Lung (tissue), 12 donors: ENCODE data around the gene SORL1. TPM values are rescaled to one million over a fixed set of nuclear protein-coding genes. Genes with fewer than 3 reads are reported as not detected.

ENCODE experiments used
- ATAC-seq: fragments of 200-7000 bp; cut with Tn5 transposase; one replicate; pipeline ENCODE4 v1.9.1; 2020; ENCODE audit warnings: moderate number of reproducible peaks; ENCODE audit not compliant: insufficient read depth, low FRiP score
- DNase-seq, 3 donors: peaks; one replicate each; pipeline ENCODE4 v3.0.0-alpha.2; 2013 to 2017
- H3K27ac ChIP-seq, 2 donors: one replicate each; pipeline ENCODE4 v1.5.1; 2013; ENCODE audit warnings: mild to moderate bottlenecking in 2 of 2, moderate library complexity in 2 of 2, control low read depth in 1 of 2, inconsistent platforms in 1 of 2, low read depth in 1 of 2, low read length in 1 of 2
- H3K27me3 ChIP-seq, 3 donors: one replicate each; pipeline ENCODE4 v1.5.1; 2013; ENCODE audit warnings: low read length in 2 of 3; ENCODE audit not compliant: control insufficient read depth in 3 of 3, insufficient read depth in 3 of 3
- H3K36me3 ChIP-seq, 4 donors: one replicate each; pipeline ENCODE4 v1.5.1; 2013; ENCODE audit warnings: low read length in 4 of 4, mild to moderate bottlenecking in 1 of 4, moderate library complexity in 1 of 4; ENCODE audit not compliant: control insufficient read depth in 4 of 4, insufficient read depth in 4 of 4
- H3K4me1 ChIP-seq, 5 donors: one replicate each; pipeline ENCODE4 v1.5.1; 2013; ENCODE audit warnings: low read length in 5 of 5, mild to moderate bottlenecking in 2 of 5, moderate library complexity in 1 of 5; ENCODE audit not compliant: control insufficient read depth in 5 of 5, insufficient read depth in 5 of 5
- H3K4me3 ChIP-seq: one replicate; pipeline ENCODE4 v1.5.1; 2013; ENCODE audit warnings: mild to moderate bottlenecking, control low read depth, moderate library complexity
- H3K9ac ChIP-seq, 2 donors: one replicate each; pipeline ENCODE4 v1.5.1; 2013; ENCODE audit warnings: low read length in 2 of 2, control low read depth in 1 of 2; ENCODE audit not compliant: insufficient read depth in 1 of 2
- H3K9me3 ChIP-seq, 4 donors: one replicate each; pipeline ENCODE4 v1.5.1; 2013; ENCODE audit warnings: low read length in 3 of 4, mild to moderate bottlenecking in 1 of 4, moderate library complexity in 1 of 4; ENCODE audit not compliant: control insufficient read depth in 4 of 4, insufficient read depth in 3 of 4
- CTCF ChIP-seq: IDR thresholded peaks from 2 replicates; pipeline ENCODE4 v1.5.1; 2012; ENCODE audit warnings: mild to moderate bottlenecking; ENCODE audit errors: control extremely low read depth, extremely low read depth
- WGBS, 2 donors: extraction: QIAGEN DNeasy Blood & Tissue Kit; methylation state at CpG; one replicate each; pipeline ENCODE4 v1.1.7; 2013; 5-methylcytosine and 5-hydroxymethylcytosine counted together
- polyA plus RNA-seq, 2 donors: library from polyadenylated mRNA; stranded (reverse); fragments of 200-250 nt; gene quantifications; one replicate each; pipeline ENCODE4 v1.2.1, GENCODE V29; 2013
- total RNA-seq, 2 donors: library from RNA; depleted of rRNA in 1 of 2; stranded (reverse); fragments of >200 nt in 1 of 2; gene quantifications; one replicate each; pipeline ENCODE4 v1.2.1, GENCODE V29; 2014 to 2021
- donor health status: control.
- donor health status: control.
- donor health status: Bipolar disorder and iron deficiency.
- donor health status: healthy.
- donor health status: DM: yes; HTN: yes; CAD: no.

Gene SORL1
- total and polyA plus RNA-seq, 4 donors, result 1.9 to 67.0 (median 49.2) TPM

DNA sequence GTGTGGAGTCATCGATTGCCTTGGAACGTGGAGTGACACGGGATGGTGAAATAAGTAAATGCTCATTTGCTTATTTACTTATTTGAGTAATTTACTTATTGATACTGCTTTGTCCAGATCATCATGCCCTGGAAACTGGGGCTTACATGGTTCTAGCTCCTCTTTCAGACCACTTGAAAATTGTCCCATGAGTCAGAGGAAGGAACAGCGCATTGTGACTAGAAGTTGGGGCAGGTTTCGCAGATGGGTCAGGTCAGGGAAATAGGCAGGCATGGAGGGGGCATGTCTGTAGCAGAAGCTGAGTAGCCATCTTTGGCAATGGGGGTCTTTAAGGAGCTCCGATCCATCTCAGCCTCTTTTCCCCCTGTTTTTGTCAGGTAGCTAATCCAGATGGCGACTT, 104.8 kb downstream of the SORL1 start:
- peaks cover 0 to 6% (median 2%) of the 10 kb centered on the region in 5 donors for H3K4me1 ChIP-seq
- no peak overlapping the region for H3K4me3 ChIP-seq
- no peak overlapping the region for H3K9ac ChIP-seq
- no peak overlapping the region for H3K27ac ChIP-seq
- DNase-seq (no peak), ATAC-seq (no peak)
- no peak for TF ChIP-seq CTCF
- no peaks in the 10 kb centered on the region for H3K9me3 ChIP-seq
- H3K36me3 ChIP-seq, result peaks cover 0 to 16% (median 10%) of the 10 kb centered on the region in 4 donors
- WGBS, 2 donors, result 97 to 99% methylated on average over 7 of the region's 7 CpGs
- H3K27me3 ChIP-seq, result no peaks in the 10 kb centered on the region

DNA sequence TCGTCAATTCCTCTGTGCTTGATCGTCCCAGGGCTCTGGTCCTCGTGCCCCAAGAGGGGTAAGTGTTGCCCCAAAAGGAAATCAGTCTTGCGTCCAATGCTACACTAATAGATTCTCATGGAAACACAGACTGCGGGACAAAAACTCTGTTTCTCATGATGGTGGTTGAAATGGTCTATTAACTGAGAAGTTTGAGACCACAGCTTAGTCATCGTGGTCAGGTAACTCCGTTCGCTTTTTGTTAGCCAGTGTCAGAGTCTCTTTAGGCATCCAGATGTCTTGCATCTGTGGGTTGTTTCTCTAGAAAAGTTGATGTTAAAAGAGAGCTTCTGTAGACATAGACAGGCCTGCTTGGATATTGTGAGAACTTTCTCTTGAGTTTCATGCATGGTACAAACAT, 105.2 kb downstream of the SORL1 start:
- peaks cover 0 to 16% (median 10%) of the 10 kb centered on the region in 4 donors for H3K36me3 ChIP-seq
- H3K9me3 ChIP-seq, result no peaks in the 10 kb centered on the region
- no peak overlapping the region for H3K27ac ChIP-seq
- 44 to 74% methylated on average over 8 of the region's 8 CpGs for WGBS, 2 donors
- H3K9ac ChIP-seq, result no peak overlapping the region
- no peak for TF ChIP-seq CTCF
- DNase-seq (no peak), ATAC-seq (no peak)
- H3K27me3 ChIP-seq, result no peaks in the 10 kb centered on the region
- peaks cover 0 to 6% (median 2%) of the 10 kb centered on the region in 5 donors for H3K4me1 ChIP-seq
- no peak overlapping the region for H3K4me3 ChIP-seq

DNA sequence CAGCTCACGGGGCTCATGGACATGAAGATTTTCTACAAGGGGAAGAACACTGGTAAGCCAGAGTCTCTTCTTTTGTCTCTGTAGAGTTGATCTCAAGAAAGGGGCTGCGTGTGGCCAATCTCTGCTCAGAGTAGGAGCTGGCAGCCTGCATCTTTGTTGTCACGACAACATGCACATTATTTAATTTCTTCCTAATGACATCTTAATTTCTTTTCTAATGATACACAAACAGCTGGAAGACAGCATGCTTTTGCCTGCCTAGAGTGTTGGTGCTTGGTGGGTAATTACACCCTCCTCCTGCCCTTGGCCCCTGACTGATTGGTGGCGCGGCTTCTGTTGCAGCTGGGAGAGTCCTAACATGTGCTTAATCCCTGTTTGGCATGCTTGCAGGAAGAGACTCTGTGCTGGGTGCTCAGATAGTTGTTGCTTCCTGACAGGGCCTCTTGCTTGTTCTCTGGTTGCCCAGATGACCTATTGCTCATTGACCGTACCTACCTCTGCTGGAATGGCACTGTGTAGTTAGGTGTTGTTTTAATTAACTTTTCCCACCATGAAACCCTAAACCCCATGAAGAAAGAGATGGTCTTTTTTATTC, 107.6 kb downstream of the SORL1 start:
- peaks cover 0 to 9% (median 2%) of the 10 kb centered on the region in 4 donors for H3K36me3 ChIP-seq
- H3K27me3 ChIP-seq, result no peaks in the 10 kb centered on the region
- ATAC-seq (no peak), DNase-seq (peak; percentile 49 to 66 (median 65))
- H3K27ac ChIP-seq, result no peak overlapping the region
- no peak for TF ChIP-seq CTCF
- WGBS, 2 donors, result 94 to 96% methylated on average over 6 of the region's 6 CpGs
- peaks cover 0 to 12% (median 2%) of the 10 kb centered on the region in 5 donors for H3K4me1 ChIP-seq
- no peak overlapping the region for H3K4me3 ChIP-seq
- H3K9me3 ChIP-seq, result no peaks in the 10 kb centered on the region
- H3K9ac ChIP-seq, result no peak overlapping the region

DNA sequence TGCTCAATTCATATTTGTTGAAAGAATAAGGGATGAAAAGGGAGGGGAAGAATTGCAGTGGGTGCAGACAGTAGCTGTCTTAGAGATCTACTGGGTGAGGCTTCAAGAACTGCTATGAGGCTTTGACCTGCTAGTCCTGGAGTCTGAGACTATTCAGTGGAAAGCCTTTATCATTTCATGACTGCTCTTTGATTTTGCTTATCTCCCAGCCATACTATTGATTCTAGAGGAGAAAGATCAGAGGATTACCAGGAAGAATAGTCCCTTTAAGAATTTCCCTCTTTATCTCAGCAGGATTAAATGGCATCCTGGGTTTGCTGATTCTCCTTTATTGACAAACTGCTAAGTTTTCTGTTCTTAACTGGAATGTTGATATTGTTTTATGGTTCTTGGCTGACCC, 108.1 kb downstream of the SORL1 start:
- DNase-seq, result no peak
- peaks cover 0 to 9% (median 2%) of the 10 kb centered on the region in 4 donors for H3K36me3 ChIP-seq
- H3K9ac ChIP-seq, result no peak overlapping the region

More for the DNA sequence above, 108.1 kb downstream of the SORL1 start:
- no peak overlapping the region for H3K27ac ChIP-seq
- peaks cover 0 to 12% (median 2%) of the 10 kb centered on the region in 5 donors for H3K4me1 ChIP-seq
- no peaks in the 10 kb centered on the region for H3K27me3 ChIP-seq
- H3K9me3 ChIP-seq, result no peaks in the 10 kb centered on the region
- no peak for TF ChIP-seq CTCF
- no peak for ATAC-seq
- no peak overlapping the region for H3K4me3 ChIP-seq
